Measurements from ENCODE around the gene EHD3.

DNA sequence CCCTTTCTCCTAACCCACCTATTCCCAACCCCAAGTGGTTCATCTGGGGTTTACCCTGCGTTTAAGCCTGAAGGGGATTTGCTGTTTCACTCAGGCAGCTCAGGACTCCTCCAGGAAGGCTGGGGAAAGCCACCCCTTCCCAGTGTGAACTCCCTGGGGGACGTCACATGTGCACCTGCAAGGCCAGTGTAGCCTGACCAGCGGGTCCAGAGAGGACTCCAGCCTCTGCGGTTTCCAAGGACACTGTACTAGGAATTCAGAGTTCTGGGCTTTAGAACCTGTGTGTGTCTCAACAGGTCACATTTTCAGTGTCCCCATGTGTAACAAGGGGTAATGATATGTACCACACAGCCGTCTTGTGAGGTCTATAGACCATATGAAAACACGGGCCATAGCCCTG is 17.9 kb downstream of the EHD3 start:
- TF ChIP-seq, protein P1, sequence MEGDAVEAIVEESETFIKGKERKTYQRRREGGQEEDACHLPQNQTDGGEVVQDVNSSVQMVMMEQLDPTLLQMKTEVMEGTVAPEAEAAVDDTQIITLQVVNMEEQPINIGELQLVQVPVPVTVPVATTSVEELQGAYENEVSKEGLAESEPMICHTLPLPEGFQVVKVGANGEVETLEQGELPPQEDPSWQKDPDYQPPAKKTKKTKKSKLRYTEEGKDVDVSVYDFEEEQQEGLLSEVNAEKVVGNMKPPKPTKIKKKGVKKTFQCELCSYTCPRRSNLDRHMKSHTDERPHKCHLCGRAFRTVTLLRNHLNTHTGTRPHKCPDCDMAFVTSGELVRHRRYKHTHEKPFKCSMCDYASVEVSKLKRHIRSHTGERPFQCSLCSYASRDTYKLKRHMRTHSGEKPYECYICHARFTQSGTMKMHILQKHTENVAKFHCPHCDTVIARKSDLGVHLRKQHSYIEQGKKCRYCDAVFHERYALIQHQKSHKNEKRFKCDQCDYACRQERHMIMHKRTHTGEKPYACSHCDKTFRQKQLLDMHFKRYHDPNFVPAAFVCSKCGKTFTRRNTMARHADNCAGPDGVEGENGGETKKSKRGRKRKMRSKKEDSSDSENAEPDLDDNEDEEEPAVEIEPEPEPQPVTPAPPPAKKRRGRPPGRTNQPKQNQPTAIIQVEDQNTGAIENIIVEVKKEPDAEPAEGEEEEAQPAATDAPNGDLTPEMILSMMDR (IDR thresholded peaks at IDR 0.05): no peak
- no peak for TF ChIP-seq POLR2A (IDR thresholded peaks at IDR 0.05)
- TF ChIP-seq EP300 (IDR thresholded peaks at IDR 0.05): no peak
